ENCODE results near the gene MEG3. TPM values are rescaled to one million over a fixed set of nuclear protein-coding genes. Genes with fewer than 3 reads are reported as not detected.

Gene MEG3
- total RNA-seq, 4 donors from 2014 or later, result 1.2 to 18.9 (median 3.5) TPM

GRCh38 chr14:100878271-100879146, 52.6 kb downstream of the MEG3 start:
- no peak overlapping the region for H3K27ac ChIP-seq
- no peak overlapping the region for H3K4me3 ChIP-seq
- H3K9me3 ChIP-seq, result no peaks in the 10 kb centered on the region
- no peak for DNase-seq
- TF ChIP-seq CTCF (IDR thresholded peaks at IDR 0.05) (no peak), POLR2A (IDR thresholded peaks at IDR 0.05) (no peak)
- intact Hi-C loops (cut with DNase I), result no loop called here
- H3K36me3 ChIP-seq, result no peaks in the 10 kb centered on the region
- peaks cover 0 to 27% (median 0%) of the 10 kb centered on the region in 4 donors for H3K27me3 ChIP-seq
- no peaks in the 10 kb centered on the region for H3K4me1 ChIP-seq
- WGBS, 2 donors, result 80 to 100% methylated on average over 1 to 4 of the region's 11 CpGs

GRCh38 chr14:100879194-100879593, 53.3 kb downstream of the MEG3 start:
- no peak overlapping the region for H3K27ac ChIP-seq
- no CpG with 5 or more reads among the region's 8 CpGs for WGBS, 2 donors
- no peaks in the 10 kb centered on the region for H3K4me1 ChIP-seq
- intact Hi-C loops (cut with DNase I), result no loop called here
- peaks cover 0 to 26% (median 0%) of the 10 kb centered on the region in 4 donors for H3K27me3 ChIP-seq
- no peak for TF ChIP-seq CTCF (IDR thresholded peaks at IDR 0.05)
- TF ChIP-seq POLR2A (IDR thresholded peaks at IDR 0.05), result no peak
- no peak for DNase-seq
- no peak overlapping the region for H3K4me3 ChIP-seq
- H3K36me3 ChIP-seq, result no peaks in the 10 kb centered on the region
- H3K9me3 ChIP-seq, result no peaks in the 10 kb centered on the region

- Histone ChIP-seq H3K4me3 (no peak overlapping the region), H3K27ac (no peak overlapping the region), H3K36me3 (no peaks in the 10 kb centered on the region), H3K27me3 (peaks cover 0 to 23% (median 0%) of the 10 kb centered on the region in 4 donors), H3K4me1 (no peaks in the 10 kb centered on the region), H3K9me3 (no peaks in the 10 kb centered on the region)
- TF ChIP-seq CTCF (IDR thresholded peaks at IDR 0.05) (no peak), POLR2A (IDR thresholded peaks at IDR 0.05) (no peak)
- WGBS, 2 donors, result 65 to 100% methylated on average over 1 to 3 of the region's 8 CpGs
- no peak for DNase-seq
- intact Hi-C loops (cut with DNase I), result no loop called here
Measured at GRCh38 chr14:100879782-100880181, 53.9 kb downstream of the MEG3 start.

DNA sequence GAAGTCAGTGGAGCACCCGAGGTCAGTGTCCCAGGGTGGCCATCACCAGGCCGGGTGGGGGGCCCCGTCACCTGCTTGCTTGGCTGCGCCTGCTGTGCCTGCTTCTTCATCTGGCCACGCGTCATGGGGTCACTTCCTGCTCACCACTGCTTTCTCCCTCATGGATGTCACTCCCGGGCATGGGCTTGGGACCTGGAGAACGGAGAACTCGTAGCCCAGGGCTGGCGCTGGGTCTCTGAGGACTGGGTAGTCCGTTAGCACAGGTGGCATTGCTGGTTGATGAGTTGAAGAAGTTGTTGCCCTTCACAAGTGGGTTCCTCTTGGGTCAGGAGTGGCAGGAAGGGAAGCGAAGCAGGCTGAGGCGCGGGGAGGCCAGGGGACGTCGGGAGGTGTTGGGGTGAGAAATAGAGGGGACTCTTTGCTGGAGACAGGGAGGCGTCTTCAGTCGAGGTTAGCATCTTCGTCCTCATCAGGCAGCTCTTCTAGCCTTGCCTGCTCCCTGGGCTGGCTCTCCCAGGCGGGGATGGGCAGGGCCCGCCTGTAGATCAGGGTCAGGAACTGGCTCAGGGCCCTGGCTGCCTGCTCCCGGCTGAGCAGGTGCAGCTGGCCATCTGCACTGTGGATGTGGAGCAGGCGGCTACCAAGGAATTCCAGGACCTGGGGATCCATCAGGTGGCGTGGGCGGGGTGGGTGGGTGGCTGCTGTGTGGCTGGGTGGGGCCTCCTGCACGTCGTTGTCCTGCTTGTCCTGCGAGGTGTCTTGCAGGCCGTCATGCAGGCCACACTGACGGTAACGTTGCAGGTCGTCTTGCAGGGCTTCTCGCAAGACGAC, 54.6 kb downstream of the MEG3 start:
- Histone ChIP-seq H3K27me3 (peaks cover 0 to 23% (median 0%) of the 10 kb centered on the region in 4 donors), H3K4me3 (no peak overlapping the region), H3K27ac (no peak overlapping the region), H3K4me1 (no peaks in the 10 kb centered on the region), H3K36me3 (no peaks in the 10 kb centered on the region), H3K9me3 (no peaks in the 10 kb centered on the region)
- WGBS, 2 donors, result 91% methylated on average over 15 to 16 of the region's 34 CpGs
- TF ChIP-seq CTCF (IDR thresholded peaks at IDR 0.05) (no peak), POLR2A (IDR thresholded peaks at IDR 0.05) (no peak)
- intact Hi-C loops (cut with DNase I), result no loop called here
- DNase-seq, result no peak

Measured in esophagus squamous epithelium (tissue), 5 donors.